ENCODE results near the gene LILRB5.
"Not testable (repeated sequence)": the region's sequence is repeated elsewhere in the genome, so short reads cannot be mapped to it uniquely, and the experiment has no call there.

The LILRB5 gene

DNA sequence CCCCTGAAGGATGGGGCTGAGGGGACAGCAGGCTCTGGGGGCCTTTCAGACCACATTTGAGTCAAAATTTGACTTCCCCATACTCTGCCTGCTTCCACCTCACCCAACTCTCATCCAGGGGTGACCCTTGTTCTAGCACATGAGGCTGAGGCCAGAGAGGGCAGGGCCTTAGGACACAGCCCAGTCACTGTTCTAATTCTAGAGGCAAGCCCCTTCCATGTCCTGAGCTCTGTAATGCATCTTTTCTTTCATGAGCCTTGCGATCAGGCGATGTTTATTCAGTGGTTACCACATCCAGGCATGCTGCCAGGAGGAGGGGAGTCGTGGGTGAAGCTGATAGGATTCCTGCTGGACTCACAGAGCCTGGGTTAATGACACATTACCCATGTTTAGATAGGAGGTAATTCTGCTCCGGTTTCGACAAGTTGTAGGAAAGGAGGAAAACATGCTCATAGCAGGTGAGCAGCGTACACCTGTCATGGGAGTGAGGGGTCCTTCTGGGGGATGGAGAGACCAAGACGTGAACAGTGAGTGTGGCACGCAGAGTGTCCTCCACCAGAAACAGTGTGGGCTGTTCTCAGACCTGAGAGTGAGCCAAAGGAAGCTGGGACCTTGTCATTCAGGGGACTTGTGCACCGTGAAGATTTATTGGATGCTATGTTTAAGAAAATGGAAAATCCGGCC, 47.1 kb downstream of the LILRB5 start:
- DNase-seq, result peak in 1 of 2 donors; percentile 61

DNA sequence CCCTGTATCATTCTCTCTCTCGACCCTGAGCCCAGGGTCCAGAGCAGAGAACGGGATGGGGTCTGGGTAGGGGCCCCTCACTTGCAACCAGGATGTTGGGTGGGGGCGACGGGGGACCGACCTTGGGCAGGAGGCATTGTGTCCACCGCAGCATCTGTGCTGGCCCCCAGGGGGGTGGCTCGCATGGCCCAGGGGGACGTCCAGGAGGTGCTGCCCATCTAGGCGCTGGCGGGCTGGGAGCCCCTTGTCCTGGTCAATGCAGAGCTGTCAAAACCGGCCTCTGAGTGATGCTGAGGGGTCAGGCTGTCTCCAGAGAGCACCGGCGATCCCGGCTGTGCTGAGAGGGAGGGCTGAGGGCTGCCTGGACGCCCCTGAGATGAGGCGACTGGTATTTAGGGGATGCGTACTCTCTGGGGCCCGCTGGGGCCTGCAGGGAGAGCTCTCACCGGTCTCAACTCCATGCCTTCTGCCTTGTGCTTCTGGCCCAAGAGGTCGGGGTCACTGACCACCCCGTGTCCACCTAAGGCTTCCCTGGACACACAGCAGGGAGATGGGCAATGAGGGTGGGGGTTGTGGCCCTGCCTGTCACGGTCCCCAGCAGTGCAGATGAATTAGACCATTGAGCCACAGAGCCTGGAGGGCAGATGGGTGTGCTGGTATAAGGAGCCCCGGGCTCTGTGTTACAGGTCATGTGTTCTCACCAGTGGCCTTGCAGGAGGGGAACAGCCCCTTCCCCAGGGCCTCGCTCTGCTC, 47.8 kb downstream of the LILRB5 start:
- no peak for DNase-seq

DNA sequence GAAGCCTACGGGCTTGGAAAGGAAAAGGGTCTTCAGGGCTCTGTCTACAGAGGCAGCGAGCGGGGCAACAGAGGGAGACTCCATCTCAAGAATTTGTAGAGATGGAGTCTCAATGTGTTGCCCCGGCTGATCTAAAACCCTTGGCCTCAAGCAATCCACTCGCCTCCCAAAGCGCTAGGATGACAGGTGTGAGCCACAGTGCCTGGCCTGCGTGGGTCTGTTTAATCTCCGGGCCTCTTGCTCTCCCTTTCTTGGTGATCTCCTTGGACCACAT, 48.4 kb downstream of the LILRB5 start:
- DNase-seq, result no peak

DNA sequence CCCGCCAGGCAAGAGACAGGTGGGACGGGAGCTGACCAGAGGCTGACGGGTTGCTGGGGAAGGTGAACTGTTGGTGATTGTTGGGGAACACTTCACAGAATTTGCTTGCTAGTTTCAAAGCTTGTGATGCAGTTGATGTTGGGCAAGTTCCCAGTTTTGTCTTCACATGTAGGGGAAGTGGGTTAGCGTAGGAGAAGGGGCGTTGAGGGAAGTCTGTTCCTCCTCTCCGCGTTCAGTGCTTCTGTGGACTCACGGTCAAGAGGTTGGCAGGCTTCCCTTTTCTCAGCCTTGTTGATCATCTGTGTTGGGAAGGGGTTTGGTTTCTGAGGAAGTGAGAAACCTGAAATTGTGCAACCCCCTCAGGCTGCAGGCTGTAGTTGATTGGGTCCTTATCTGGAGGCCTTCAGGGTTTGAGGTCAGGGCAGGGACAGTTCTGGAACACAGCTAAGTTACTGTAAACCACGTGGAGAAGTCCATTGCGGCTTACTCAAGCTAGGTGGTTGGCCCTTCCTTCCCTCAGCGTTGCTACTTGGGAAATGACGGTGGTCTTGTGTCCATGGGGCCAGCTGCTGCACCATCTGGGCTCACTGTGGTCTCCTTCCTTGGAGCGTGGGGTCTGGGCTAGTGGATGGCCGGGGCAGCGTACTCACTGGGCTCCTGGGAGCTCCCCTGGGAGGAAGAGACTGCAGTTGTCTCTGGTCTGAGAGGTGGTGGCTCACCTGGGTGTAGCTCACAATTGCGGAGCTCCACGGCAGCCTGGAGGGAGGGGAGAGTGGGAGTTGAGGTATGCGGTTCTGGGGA, 48.9 kb downstream of the LILRB5 start:
- DNase-seq, result peak; percentile 57 to 89

DNA sequence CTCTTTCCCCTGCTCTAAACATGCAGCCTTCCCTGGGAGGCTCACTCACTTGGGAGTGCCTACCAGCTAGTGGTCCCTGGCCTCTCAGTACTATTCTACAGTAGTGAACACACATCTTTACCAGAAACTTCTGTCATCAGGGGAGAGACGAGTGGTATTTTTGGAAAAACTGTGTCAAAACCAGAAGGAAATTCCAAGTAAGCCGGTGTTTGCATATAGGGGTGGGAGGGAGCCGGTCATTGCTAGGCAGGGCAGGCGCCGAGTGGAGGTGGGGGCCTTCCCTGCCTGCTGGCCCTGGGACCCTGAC, 49.4 kb downstream of the LILRB5 start:
- no peak for DNase-seq

DNA sequence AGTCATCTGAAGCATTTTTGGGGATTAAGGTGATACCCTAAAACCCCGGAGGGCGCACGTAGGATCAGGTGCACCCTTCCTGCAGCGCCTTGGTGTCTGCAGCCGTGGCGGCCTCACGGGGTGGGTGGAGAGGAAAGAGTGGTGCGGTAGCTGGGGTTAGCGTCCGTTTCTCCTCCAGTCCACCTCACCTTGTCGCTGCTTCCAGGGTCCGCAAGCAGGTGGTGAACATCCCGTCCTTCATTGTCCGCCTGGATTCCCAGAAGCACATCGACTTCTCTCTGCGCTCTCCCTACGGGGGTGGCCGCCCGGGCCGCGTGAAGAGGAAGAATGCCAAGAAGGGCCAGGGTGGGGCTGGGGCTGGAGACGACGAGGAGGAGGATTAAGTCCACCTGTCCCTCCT, 49.9 kb downstream of the LILRB5 start:
- not testable (repeated sequence) for DNase-seq

DNA sequence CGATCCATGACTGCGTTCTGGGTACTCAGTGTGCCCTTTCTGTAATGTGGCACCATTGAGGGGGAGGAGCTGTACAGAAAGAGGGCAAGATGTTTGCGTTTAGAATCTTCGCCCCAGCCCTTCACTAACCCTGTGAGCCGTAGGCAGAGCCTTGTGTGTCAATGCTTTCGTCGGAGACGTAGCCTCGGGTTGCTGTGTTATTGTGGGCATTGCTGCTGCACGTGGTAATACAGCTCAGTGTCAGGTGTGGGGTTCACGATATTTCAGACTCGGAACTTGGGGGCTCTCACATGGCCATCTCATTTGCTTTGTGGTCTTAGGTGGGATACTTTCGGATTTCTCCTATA, 50.3 kb downstream of the LILRB5 start:
- no peak for DNase-seq

DNA sequence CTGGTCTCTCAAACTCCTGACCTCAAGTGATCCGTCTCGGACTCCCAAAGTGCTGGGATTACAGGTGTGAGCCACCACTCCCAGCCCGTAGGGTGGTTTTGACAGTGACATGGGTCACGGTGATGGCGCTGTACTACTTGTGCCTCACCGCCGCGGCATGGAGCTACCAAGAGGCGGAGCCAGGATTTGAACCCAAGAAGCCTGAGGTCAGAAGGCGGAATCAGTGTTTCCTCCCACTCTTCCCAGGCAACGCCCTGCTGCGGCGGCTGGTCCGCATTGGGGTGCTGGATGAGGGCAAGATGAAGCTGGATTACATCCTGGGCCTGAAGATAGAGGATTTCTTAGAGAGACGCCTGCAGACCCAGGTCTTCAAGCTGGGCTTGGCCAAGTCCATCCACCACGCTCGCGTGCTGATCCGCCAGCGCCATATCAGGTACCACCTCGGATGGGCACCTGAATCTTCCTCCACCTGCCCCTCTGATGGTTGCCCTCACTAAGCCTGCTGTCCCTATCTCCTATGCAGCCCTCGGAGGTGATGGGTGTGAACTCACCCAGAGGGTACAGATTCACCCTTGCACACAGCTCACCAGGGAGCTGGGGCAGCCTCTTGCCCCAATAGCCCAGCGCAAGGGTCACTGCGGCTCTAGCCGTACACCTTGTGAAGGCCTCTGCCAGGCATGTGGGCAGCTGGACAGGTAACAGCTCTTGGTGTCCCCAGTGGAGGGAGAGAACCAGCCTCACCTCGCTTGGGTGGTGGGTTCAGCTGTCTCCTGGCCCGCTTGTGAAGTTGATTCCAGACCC, 50.8 kb downstream of the LILRB5 start:
- no peak for DNase-seq

DNA sequence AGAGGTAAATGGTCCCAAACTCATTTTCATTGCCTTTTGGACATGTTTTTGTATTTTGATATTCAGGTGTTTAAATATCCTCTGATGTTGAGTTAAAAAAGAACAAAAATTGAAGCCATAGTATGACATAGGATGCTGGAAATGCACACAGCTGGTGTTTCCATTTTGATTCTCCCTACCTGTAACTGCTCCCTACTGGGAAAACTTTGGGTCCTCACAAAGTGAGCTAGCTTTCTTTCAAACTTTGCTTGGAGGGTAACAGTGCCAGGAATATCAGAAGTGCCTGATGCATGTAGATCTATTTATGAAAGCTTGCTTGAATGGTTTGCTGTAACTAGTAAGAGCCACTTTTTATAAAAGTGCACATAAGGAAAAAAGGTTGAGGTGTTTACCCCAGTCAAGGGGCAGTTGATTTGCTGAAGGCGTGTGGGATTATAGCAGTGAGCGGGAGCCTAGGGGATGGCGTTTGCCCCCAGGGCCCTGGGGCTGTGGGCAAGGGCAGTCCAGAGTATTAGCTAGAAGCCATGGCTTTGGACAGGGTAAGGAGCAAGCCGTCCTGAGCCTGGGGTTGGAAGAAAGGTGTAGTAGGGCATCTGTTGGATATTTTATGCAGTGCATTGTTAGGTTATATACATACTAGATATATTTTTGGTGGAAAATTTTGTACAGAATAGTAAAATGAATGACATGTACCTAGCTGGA, 52.2 kb downstream of the LILRB5 start:
- DNase-seq, result no peak

DNA sequence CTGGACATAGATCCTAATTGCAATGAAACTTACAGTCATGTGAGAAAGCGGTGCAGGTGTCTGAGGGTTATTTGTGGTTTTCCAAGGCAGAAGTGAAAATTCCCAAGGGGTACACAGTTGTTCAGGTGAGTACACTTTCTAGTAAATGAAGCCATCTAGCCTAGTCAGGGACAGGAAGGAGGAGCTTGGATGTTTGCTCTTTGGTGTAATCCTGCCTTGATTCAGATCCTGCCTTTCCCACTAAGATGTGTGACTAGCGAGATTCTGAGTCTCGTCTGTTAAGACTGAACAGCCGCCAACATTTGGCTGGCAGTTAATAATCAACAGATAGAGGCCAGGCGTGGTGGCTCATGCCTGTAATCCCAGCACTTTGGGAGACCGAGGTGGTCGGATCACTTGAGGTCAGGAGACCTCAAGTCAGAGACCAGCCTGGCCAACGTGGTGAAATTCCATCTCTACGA, 53.9 kb downstream of the LILRB5 start:
- DNase-seq, result no peak

DNA sequence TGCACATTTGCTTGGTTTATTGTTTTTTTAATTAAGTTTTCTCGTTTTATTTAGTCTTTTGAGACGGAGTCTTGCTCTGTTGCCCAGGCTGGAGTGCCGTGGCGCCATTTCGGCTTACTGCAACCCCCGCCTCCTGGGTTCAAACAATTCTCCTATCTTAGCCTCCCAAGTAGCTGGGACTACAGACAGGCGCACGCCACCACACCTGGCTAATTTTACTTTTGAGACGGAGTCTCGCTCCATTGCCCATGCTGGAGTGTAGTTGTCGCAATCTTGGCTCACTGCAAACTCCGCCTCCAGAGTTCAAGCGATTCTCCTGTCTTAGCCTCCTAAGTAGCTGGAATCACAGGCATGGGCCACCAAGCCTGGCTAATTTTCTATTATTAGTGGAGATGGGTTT, 55.1 kb downstream of the LILRB5 start:
- no peak for DNase-seq

DNA sequence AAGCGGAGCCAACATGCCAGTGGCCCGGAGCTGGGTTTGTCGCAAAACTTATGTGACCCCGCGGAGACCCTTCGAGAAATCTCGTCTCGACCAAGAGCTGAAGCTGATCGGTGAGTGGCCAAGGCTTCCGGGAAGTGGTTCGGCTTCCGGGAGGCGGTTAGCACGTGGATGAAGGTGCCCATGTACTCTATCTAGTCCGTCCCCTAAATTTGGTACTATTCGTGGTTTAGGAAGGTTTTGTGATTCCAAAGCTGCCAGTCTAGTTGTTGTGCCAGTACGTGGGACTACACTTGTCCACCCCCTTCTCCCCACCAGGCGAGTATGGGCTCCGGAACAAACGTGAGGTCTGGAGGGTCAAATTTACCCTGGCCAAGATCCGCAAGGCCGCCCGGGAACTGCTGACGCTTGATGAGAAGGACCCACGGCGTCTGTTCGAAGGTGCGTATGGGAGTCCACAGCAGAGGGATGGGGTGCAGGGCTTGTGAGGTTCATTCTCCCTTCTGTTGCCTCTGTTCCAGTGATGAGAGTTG, 55.8 kb downstream of the LILRB5 start:
- DNase-seq, result no peak

Measured in CD4-positive, alpha-beta T cell treated with Interleukin-4 for 1 hour (primary cell).